HG03354 (cell line): ENCODE data around the gene TBC1D19.
"Not testable (repeated sequence)": the region's sequence is repeated elsewhere in the genome, so short reads cannot be mapped to it uniquely, and the experiment has no call there.

Experiments
- ATAC-seq: cut with Tn5 transposase; IDR thresholded peaks from one replicate; pipeline ENCODE4 v1.9.1; 2021; ENCODE audit warnings: mild to moderate bottlenecking; ENCODE audit not compliant: unreplicated experiment, poor library complexity, severe bottlenecking

The TBC1D19 gene

GRCh38 chr4:26594778-26595177, 10.9 kb downstream of the TBC1D19 start:
- ATAC-seq, result no peak

- ATAC-seq, result no peak
Observed at GRCh38 chr4:26596843-26597242, 13.0 kb downstream of the TBC1D19 start.

DNA sequence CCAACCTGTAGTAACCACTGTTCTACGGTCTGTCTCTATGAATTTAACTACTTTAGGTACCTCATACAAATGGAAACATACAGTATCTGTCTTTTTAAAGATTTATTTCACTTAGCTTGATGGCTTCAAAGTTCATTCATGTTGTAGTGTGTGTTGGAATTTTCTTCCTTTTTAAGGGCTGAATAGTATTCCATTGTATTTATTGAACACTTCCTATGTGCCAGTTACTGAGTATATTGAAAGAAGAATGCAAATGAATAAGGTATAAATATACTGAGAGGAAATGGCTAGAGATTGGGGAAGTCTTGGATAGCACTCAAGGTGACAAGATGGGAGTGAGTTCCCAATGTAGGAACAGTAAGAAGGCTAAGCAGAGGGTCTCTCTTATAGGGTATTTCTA, 17.3 kb downstream of the TBC1D19 start:
- no peak for ATAC-seq

GRCh38 chr4:26607776-26608175, 23.9 kb downstream of the TBC1D19 start:
- ATAC-seq, result no peak

GRCh38 chr4:26609391-26609790, 25.5 kb downstream of the TBC1D19 start:
- no peak for ATAC-seq

- no peak for ATAC-seq
Observed at GRCh38 chr4:26609868-26610267, 26.0 kb downstream of the TBC1D19 start.

DNA sequence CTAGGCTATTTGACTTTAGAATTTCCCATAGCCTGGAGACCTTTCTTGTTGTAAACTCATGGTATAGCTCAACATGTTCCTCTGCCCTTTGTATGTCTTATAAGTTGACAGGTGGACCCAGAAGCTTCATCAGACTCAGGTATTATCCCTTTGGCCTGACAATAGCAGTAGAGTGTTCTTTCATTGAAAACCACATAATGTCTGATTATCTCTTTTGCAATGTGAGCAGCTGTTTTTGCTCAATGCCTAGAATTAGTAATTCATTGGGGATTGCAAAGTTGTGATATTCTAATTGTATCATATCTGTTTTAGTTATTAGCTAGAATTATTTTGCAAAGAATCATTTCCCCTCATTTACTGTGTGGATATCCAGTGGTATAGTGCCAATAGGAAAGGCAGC, 27.5 kb downstream of the TBC1D19 start:
- no peak for ATAC-seq

- ATAC-seq, result no peak
Observed at GRCh38 chr4:26611885-26612284, 28.0 kb downstream of the TBC1D19 start.

DNA sequence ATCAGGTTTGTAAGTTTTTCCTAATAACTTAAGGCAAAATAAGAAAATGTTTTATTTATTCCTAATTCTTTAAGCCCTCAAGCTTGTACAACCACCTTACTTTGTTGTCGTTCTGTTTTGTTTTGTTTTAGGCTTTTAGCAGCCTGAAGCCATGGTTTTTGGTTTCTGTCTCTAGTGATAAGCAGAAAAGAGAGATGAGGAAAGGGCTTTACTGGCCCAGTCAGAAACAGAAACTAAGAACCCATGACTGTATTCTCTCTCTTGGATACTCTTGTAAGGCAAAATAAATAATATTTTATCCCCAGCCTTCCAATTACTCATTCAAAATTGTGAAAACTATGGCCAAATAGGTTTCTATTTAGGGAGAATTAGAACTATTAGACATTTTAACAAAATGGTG, 29.4 kb downstream of the TBC1D19 start:
- ATAC-seq, result no peak

- ATAC-seq, result no peak
Observed at GRCh38 chr4:26613735-26614134, 29.9 kb downstream of the TBC1D19 start.

GRCh38 chr4:26619784-26620183, 35.9 kb downstream of the TBC1D19 start:
- no peak for ATAC-seq

DNA sequence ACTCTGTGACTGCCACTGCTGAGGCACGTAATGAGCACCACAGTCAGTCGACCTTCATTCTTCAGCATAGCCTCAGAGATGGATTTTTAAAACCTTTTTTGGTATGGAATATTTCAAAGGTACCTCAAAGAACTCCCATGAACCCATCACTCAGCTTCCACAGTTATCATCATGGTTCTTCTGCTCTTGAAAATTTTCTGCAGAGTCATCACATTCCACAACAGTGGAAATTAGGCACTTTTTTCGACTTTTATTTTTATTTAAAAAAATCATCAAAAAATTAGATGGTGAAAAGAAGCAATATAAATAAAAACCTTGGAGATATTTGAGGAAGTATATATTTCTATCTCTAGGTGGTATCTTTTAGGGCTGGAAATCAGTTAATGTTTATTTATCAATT, 37.5 kb downstream of the TBC1D19 start:
- ATAC-seq, result no peak

DNA sequence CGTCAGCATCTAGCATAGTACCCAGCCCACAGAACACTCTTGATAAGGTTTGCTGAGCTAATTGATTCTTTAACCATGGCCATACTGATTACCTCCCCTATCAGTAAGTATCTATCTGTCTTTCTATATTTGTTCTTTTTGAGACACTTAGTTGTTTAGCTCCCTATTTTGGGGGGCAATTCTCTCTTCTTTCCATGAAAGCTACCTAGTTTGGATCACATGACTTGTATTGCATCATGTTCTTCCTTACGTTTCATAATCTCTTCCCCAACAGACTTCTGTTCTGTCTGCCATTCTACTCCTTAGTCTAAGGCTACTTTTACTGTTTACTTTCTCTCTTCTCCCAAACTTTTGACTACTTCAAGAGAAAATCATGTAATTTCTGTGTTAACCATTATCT, 39.0 kb downstream of the TBC1D19 start:
- ATAC-seq, result no peak

DNA sequence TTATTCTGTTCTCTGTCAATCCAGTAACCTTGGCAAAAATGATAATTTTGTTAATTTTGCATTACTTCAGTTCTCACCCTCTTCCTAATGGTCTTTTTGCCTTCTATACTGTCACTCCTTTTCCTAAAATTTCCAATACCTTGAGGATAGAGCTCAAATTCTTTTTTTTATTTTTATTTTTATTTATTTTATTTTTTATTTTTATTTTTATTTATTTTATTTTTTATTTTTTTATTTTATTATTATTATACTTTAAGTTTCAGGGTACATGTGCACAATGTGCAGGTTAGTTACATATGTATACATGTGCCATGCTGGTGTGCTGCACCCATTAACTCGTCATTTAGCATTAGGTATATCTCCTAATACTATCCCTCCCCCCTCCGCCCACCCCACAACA, 42.8 kb downstream of the TBC1D19 start:
- ATAC-seq, result not testable (repeated sequence)

- no peak for ATAC-seq
Observed at GRCh38 chr4:26632916-26633315, 49.0 kb downstream of the TBC1D19 start.

DNA sequence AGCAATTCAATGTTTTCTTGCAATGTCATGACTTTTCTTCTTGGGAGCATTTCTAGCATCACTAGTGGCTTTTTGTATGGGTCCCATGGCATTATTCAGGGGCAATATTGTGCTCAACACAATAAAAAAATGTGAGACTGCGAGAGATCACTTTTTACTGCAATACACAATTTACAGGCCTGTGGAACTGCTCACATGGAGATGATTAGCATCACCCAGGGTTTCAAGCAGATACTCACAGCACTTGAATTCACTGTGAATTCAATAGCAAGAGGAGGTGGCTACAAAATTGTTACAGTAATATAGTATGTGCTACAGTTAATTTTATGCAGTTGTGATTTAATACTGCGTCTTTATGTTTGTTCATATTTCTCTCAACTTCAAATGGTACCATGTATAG, 50.4 kb downstream of the TBC1D19 start:
- no peak for ATAC-seq

- no peak for ATAC-seq
Observed at GRCh38 chr4:26636458-26636857, 52.6 kb downstream of the TBC1D19 start.

- ATAC-seq, result not testable (repeated sequence)
Observed at GRCh38 chr4:26640639-26641038, 56.8 kb downstream of the TBC1D19 start.

DNA sequence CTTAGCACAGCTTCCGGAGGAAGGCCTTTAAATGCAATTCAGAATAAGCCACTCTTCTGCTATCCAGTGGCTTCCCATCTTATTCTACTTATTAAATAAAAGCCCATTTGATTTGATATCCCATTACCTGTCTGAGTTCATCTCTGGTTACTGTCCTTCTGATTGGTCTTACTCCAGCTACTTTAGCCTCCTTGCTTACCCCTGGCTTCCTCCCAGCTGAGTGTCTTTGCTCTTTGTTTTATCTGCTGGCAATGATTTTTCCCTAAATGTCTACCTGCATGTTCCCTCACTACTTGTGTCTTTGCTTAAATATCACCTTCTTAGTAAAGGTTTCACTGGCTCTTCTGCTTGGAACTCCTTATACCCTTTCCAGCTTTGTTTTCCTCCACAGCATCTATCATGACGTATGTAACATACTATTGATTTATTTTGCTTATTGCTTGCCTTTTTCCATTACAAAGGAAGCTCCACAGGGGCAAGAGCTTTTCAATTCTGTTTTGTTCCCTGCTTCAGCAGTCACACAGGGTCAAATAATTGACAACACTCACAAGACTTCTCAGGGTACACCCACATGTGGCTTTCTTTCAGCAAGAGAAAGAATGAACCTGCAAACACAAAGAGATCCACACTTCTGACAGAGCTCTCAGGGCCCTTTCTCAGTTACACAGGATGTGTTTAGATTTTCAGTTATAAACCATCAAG, 63.8 kb downstream of the TBC1D19 start:
- ATAC-seq, result no peak

DNA sequence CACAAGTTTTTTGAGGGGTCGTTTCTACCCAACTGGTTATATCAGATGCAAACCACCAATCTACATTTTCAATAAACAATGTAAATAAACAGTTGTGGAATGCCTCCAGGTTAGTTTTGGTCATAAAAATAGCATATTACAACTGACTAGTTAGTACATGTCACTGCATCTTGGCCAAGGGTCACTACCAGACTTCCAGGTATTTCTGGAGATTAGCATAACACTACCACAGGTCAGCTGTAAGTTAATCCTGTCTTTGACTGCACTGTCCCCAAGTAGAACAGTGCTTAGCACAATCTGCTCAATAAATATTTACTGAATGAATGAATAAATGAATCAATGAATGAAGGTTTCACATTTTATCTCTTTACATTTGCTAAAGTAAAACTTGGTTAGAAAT, 64.4 kb downstream of the TBC1D19 start:
- no peak for ATAC-seq

DNA sequence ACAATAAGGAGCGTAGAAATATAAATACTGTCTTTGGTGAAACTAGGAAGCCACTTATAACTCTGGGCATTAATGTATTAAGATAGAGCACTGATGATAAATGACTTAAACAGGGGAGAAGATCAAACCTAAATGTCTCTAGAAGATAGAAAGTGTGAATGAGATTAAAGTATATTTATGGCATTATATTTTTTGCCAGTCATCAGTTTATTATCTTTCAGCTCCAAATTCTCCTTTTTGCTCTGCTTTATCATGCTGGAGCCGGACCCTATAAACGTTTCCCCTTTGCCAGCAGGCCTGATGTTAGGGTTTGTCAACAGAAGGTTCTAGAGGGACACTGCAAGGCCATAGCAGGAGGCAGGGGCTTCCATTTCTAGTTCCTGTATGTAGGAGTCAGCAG, 76.4 kb downstream of the TBC1D19 start:
- ATAC-seq, result no peak

DNA sequence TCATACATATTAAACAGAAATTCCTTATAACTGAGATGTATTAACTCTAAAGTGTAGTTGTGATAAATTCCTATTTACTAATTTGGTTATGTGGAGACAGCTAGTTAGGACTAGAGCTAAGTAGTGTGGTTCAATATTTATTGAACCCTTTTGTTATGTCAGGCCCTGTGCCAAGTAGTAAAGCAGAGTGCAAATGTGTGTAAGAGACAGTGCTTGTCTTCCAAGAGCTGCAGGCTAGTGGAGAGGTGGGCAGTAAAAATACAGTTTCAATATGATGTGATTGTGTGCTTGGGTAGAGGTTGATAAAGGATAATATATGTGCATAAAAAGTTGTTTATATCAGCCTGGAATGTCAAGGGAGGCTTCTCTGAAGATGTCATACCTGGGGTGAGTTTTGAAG, 80.0 kb downstream of the TBC1D19 start:
- no peak for ATAC-seq
